GM20000 (cell line): ENCODE results near the gene CFAP68.

Source experiments
- DNase-seq: peaks from one replicate; pipeline ENCODE4 v3.0.0; 2012; ENCODE audit warnings: low spot score
- TF ChIP-seq, protein P1 (sequence below): IDR thresholded peaks from 2 replicates; pipeline ENCODE4 v1.5.1; 2012; ENCODE audit warnings: mild to moderate bottlenecking, control low read depth; ENCODE audit errors: extremely low read depth, missing control alignments

CFAP68 gene

DNA sequence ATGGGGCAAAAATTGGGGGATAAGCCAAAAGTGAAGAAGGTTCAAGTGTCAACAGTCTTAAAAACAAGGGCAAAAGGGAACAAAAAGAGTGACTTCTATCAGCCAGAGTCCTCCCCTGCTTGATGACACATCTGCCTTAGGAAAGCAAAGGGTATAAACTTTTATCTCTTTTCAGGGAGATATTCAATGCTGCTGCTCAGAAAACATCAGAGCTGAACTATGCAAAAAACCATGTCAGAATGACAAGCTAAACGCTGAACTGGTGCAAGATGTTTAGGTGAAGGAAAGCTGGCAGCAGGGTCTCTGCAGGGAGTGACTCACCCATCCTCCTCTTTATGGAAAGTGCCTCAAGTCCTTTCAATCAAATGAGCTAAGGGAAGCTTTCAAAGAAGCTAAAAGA is 32.7 kb upstream of the CFAP68 start:
- TF ChIP-seq, protein P1, sequence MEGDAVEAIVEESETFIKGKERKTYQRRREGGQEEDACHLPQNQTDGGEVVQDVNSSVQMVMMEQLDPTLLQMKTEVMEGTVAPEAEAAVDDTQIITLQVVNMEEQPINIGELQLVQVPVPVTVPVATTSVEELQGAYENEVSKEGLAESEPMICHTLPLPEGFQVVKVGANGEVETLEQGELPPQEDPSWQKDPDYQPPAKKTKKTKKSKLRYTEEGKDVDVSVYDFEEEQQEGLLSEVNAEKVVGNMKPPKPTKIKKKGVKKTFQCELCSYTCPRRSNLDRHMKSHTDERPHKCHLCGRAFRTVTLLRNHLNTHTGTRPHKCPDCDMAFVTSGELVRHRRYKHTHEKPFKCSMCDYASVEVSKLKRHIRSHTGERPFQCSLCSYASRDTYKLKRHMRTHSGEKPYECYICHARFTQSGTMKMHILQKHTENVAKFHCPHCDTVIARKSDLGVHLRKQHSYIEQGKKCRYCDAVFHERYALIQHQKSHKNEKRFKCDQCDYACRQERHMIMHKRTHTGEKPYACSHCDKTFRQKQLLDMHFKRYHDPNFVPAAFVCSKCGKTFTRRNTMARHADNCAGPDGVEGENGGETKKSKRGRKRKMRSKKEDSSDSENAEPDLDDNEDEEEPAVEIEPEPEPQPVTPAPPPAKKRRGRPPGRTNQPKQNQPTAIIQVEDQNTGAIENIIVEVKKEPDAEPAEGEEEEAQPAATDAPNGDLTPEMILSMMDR, result no peak
- DNase-seq, result no peak

- DNase-seq, result no peak
- TF ChIP-seq, protein P1, result no peak
Measured at GRCh38 chr11:111849631-111850030, 29.7 kb upstream of the CFAP68 start.

DNA sequence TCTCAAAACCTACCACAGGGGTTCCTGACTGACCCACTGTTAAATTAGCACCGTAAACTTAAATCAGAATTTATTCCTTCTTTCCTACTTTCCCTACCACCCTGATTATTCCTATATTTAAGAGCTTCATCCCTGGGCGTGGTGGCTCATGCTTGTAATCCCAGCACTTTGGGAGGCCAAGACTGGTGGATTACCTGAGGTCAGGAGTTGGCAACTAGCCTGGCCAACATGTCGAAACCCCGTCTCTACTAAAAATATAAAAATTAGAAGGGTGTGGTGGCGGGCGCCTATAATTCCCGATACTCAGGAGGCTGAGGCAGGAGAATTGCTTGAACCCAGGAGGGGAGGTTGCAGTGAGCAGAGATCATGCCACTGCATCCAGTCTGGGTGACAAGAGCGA is 28.3 kb upstream of the CFAP68 start:
- DNase-seq, result no peak
- TF ChIP-seq, protein P1, result no peak

GRCh38 chr11:111851636-111852035 is 27.7 kb upstream of the CFAP68 start:
- TF ChIP-seq, protein P1, result peak; percentile 32
- DNase-seq, result no peak

- no peak for DNase-seq
- TF ChIP-seq, protein P1, result no peak
Measured at GRCh38 chr11:111852103-111852502, 27.2 kb upstream of the CFAP68 start.

DNA sequence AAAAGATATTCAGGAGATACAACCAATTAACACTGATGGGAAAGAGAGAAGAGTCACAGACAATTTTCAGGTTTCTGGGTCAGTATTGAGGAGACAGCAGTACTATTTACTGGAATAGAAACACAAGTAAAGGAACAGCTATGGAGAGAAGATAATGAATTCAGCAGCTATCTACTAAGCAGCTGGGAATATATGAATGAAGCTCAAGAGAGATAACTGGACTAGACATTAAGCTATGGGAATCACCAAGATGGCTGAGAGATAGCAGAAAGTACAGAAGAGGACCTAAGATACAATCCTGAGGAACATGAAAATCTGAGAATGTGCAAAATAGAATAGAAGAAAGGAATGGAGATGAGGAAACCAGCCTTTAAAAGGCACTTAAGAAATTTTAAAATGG is 23.8 kb upstream of the CFAP68 start:
- TF ChIP-seq, protein P1, result no peak
- DNase-seq, result no peak

GRCh38 chr11:111860257-111860656 is 19.1 kb upstream of the CFAP68 start:
- TF ChIP-seq, protein P1, result no peak
- no peak for DNase-seq
